CD4-positive, alpha-beta T cell treated with Interleukin-17A for 4 hours (primary cell): ENCODE data around the gene VDR.

Experiments used
- DNase-seq: peaks from one replicate; pipeline ENCODE4 v3.0.0-alpha.2; 2020; ENCODE audit warnings: mixed read lengths

VDR gene

GRCh38 chr12:47867495-47867941, 37.3 kb downstream of the VDR start:
- DNase-seq: no peak

GRCh38 chr12:47864646-47865235, 40.1 kb downstream of the VDR start:
- DNase-seq: no peak

- no peak for DNase-seq
Observed at GRCh38 chr12:47863985-47864384, 40.8 kb downstream of the VDR start.

GRCh38 chr12:47863467-47863866, 41.3 kb downstream of the VDR start:
- no peak for DNase-seq

GRCh38 chr12:47862881-47863280, 41.9 kb downstream of the VDR start:
- DNase-seq: no peak

- DNase-seq: no peak
Observed at GRCh38 chr12:47862167-47862750, 42.5 kb downstream of the VDR start.

- no peak for DNase-seq
Observed at GRCh38 chr12:47860873-47861272, 43.9 kb downstream of the VDR start.

- no peak for DNase-seq
Observed at GRCh38 chr12:47860279-47860841, 44.4 kb downstream of the VDR start.

GRCh38 chr12:47858511-47859266, 46.1 kb downstream of the VDR start:
- no peak for DNase-seq

GRCh38 chr12:47856721-47857575, 47.8 kb downstream of the VDR start:
- DNase-seq: no peak

- DNase-seq: no peak
Observed at GRCh38 chr12:47856094-47856493, 48.7 kb downstream of the VDR start.

- DNase-seq: no peak
Observed at GRCh38 chr12:47855502-47855901, 49.3 kb downstream of the VDR start.

- DNase-seq: no peak
Observed at GRCh38 chr12:47854531-47854930, 50.3 kb downstream of the VDR start.

- no peak for DNase-seq
Observed at GRCh38 chr12:47852096-47852571, 52.7 kb downstream of the VDR start.

GRCh38 chr12:47851303-47851952, 53.4 kb downstream of the VDR start:
- DNase-seq: no peak

- DNase-seq: no peak
Observed at GRCh38 chr12:47850153-47851084, 54.4 kb downstream of the VDR start.

GRCh38 chr12:47849261-47849660, 55.5 kb downstream of the VDR start:
- DNase-seq: no peak

- no peak for DNase-seq
Observed at GRCh38 chr12:47848853-47849252, 55.9 kb downstream of the VDR start.

GRCh38 chr12:47846294-47846996, 58.3 kb downstream of the VDR start:
- no peak for DNase-seq

- DNase-seq: no peak
Observed at GRCh38 chr12:47845081-47845480, 59.7 kb downstream of the VDR start.
